GM23338 (cell line): ENCODE results near the gene DHRS7C. TPM values are rescaled to one million over a fixed set of nuclear protein-coding genes. Genes with fewer than 3 reads are reported as not detected.

Experiments
- polyA plus RNA-seq: library from polyadenylated mRNA; unstranded; fragments of >200 nt; fragmentation: Nextera tagmentation; extraction: Ambion mirVana; gene quantifications from 2 replicates; pipeline ENCODE4 v1.2.1, GENCODE V29; 2016
- total RNA-seq: library from RNA; depleted of rRNA; stranded (reverse); fragments of >200 nt; shearing (Covaris generic); gene quantifications from 2 replicates; pipeline ENCODE4 v1.2.3, GENCODE V29; 2014; rRNA removed

The DHRS7C gene
- total and polyA plus RNA-seq, 2 experiments from 2014 or later = not detected

Other genes starting within 250 kb of the DHRS7C start
- gene STX8, start 215.8 kb downstream of the DHRS7C start, total RNA-seq = 59.4 and 64.3 TPM in 2 replicates
- 80.2 and 82.3 TPM in 2 replicates for gene STX8, start 215.8 kb downstream of the DHRS7C start, polyA plus RNA-seq
- gene CFAP52, start 214.9 kb downstream of the DHRS7C start, total RNA-seq = not detected in 2 replicates
- 0.54 TPM in 1 of 2 replicates, not detected in the other for gene CFAP52, start 214.9 kb downstream of the DHRS7C start, polyA plus RNA-seq
- gene USP43, start 146.1 kb downstream of the DHRS7C start, total RNA-seq = 7.2 and 12.5 TPM in 2 replicates
- gene USP43, start 146.1 kb downstream of the DHRS7C start, polyA plus RNA-seq = 5.5 and 5.7 TPM in 2 replicates
- not detected in 2 replicates for gene GSG1L2, start 30.5 kb upstream of the DHRS7C start, total RNA-seq
- gene GSG1L2, start 30.5 kb upstream of the DHRS7C start, polyA plus RNA-seq = not detected in 2 replicates
- not detected in 2 replicates for gene GLP2R, start 34.3 kb upstream of the DHRS7C start, total RNA-seq
- not detected in 2 replicates for gene GLP2R, start 34.3 kb upstream of the DHRS7C start, polyA plus RNA-seq
- not detected in 2 replicates for gene RCVRN, start 113.7 kb upstream of the DHRS7C start, total RNA-seq
- not detected in 2 replicates for gene RCVRN, start 113.7 kb upstream of the DHRS7C start, polyA plus RNA-seq